Activated CD4-positive, CD25-positive, alpha-beta regulatory T cell treated with anti-CD3 and anti-CD28 coated beads, Interleukin-2, amount 50 U/mL, for 72 hours (primary cell): ENCODE data around the gene MAP3K10.
"Not testable (repeated sequence)": the region's sequence is repeated elsewhere in the genome, so short reads cannot be mapped to it uniquely, and the experiment has no call there.

ENCODE experiments used
- DNase-seq: peaks from one replicate; pipeline ENCODE4 v3.0.0; 2021

Gene MAP3K10

GRCh38 chr19:40217934-40218890 is 27.0 kb downstream of the MAP3K10 start, which contains the start of gene TTC9B:
Gene TTC9B (minus strand): TSS chr19:40218384. CDS start chr19:40218381, 3 bp downstream.
- DNase-seq, result peak; percentile 64

GRCh38 chr19:40219029-40219428 is 27.8 kb downstream of the MAP3K10 start:
- DNase-seq, result not testable (repeated sequence)

- DNase-seq, result no peak
Observed at GRCh38 chr19:40219721-40220276, 28.6 kb downstream of the MAP3K10 start.

- no peak for DNase-seq
Observed at GRCh38 chr19:40220674-40221073, 29.4 kb downstream of the MAP3K10 start.

GRCh38 chr19:40221858-40222619 is 30.8 kb downstream of the MAP3K10 start:
- peak; percentile 76 for DNase-seq

GRCh38 chr19:40223135-40223822 is 32.1 kb downstream of the MAP3K10 start:
- DNase-seq, result peak; percentile 51

GRCh38 chr19:40224342-40225150 is 33.3 kb downstream of the MAP3K10 start:
- DNase-seq, result no peak

GRCh38 chr19:40225440-40226305 is 34.4 kb downstream of the MAP3K10 start:
- no peak for DNase-seq

- no peak for DNase-seq
Observed at GRCh38 chr19:40228346-40228745, 37.1 kb downstream of the MAP3K10 start.

- no peak for DNase-seq
Observed at GRCh38 chr19:40228863-40229262, 37.6 kb downstream of the MAP3K10 start.

- no peak for DNase-seq
Observed at GRCh38 chr19:40229484-40229883, 38.3 kb downstream of the MAP3K10 start.

- no peak for DNase-seq
Observed at GRCh38 chr19:40229926-40230417, 38.7 kb downstream of the MAP3K10 start.

GRCh38 chr19:40231057-40231456 is 39.8 kb downstream of the MAP3K10 start:
- DNase-seq, result no peak

GRCh38 chr19:40231544-40232424 is 40.6 kb downstream of the MAP3K10 start:
- no peak for DNase-seq

- DNase-seq, result no peak
Observed at GRCh38 chr19:40232479-40232878, 41.3 kb downstream of the MAP3K10 start.

GRCh38 chr19:40232949-40233810 is 42.0 kb downstream of the MAP3K10 start:
- no peak for DNase-seq

- no peak for DNase-seq
Observed at GRCh38 chr19:40233811-40234389, 42.7 kb downstream of the MAP3K10 start.
